Prostate gland (tissue), 2 donors: ENCODE results near the gene CD180. TPM values are rescaled to one million over a fixed set of nuclear protein-coding genes. Genes with fewer than 3 reads are reported as not detected.

Source experiments
- DNase-seq: peaks from one replicate; pipeline ENCODE4 v3.0.0-alpha.2; 2019; ENCODE audit warnings: low spot score
- H3K27ac ChIP-seq, 2 donors: fragments of 200-600 bp; sonication (generic); 2 replicates each; pipeline ENCODE4 v1.5.1; 2017 to 2019
- H3K27me3 ChIP-seq: fragments of 200-600 bp; sonication (generic); replicated peaks from 2 replicates; pipeline ENCODE4 v1.5.1; 2019; ENCODE audit not compliant: insufficient read depth
- H3K36me3 ChIP-seq, 2 donors: fragments of 200-600 bp; sonication (generic); 1 replicate in 1 of 2; 2 replicates in 1 of 2; pipeline versions ENCODE4 v1.5.1 to v1.8.1; 2017 to 2019
- H3K4me1 ChIP-seq: fragments of 200-600 bp; sonication (generic); replicated peaks from 2 replicates; pipeline ENCODE4 v1.5.1; 2019
- H3K4me3 ChIP-seq, 2 donors: fragments of 200-600 bp; sonication (generic); 2 replicates each; pipeline ENCODE4 v1.5.1; 2017 to 2019
- H3K9me3 ChIP-seq: fragments of 200-600 bp; sonication (generic); 2 replicates; pipeline ENCODE4 v1.5.1; 2017
- POLR2A ChIP-seq: fragments of 450-650 bp; IDR thresholded peaks from one replicate; pipeline ENCODE4 v1.6.1; 2016; ENCODE audit warnings: antibody characterized with exemption, mild to moderate bottlenecking
- POLR2AphosphoS5 ChIP-seq: sonication (generic); formaldehyde crosslinking; IDR thresholded peaks from one replicate; pipeline ENCODE4 v1.6.1; 2017; ENCODE audit warnings: antibody characterized with exemption
- WGBS: methylation state at CpG from one replicate; pipeline ENCODE4 v1.1.5; 2018; 5-methylcytosine and 5-hydroxymethylcytosine counted together
- intact Hi-C: fragments of 100-400 bp; cut with DNase I; formaldehyde crosslinking; loops from one replicate; pipeline ENCODE4 v1.14.2; 2022
- total RNA-seq, 2 donors: library from RNA; depleted of rRNA; stranded (reverse); fragments of >200 nt; gene quantifications; one replicate each; pipeline ENCODE4 v1.1.0, GENCODE V29; 2016
- TF ChIP-seq, protein P1 (sequence below), 4 experiments: fragments of 200-600 bp in 2 of 4; fragments of 450-650 bp in 2 of 4; sonication (generic) in 2 of 4; IDR thresholded peaks; 1 replicate in 3 of 4; 2 replicates in 1 of 4; pipeline ENCODE4 v1.5.1; 2016 to 2019; ENCODE audit warnings: antibody characterized with exemption in 4 of 4, mild to moderate bottlenecking in 2 of 4, moderate library complexity in 2 of 4

CD180 gene
- total RNA-seq, 2 donors from 2014 or later = 0.18 to 0.68 TPM

DNA sequence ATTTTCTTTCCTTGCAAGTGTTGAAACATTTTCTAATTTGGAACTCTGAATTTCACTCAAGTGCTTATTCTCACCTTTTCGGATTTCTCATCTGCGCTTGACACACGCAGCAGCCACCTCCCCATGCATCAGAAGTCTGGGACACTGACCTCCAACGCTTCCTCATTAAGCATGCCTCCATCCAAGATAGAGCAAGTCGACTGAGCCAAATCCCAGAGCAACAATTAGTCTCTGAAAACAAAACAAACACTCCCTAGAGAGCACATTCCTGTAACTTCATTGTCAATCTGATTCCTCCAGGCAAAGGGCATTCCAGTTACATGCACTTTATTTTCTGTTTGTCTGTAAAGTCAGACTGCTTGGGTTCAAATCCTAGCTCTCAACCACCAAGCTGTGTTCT lies 5.7 kb downstream of the CD180 start:
- Histone ChIP-seq H3K4me1 (no peaks in the 10 kb centered on the region), H3K36me3 (no peaks in the 10 kb centered on the region), H3K27me3 (no peaks in the 10 kb centered on the region), H3K4me3 (no peak overlapping the region), H3K9me3 (no peaks in the 10 kb centered on the region), H3K27ac (no peak overlapping the region)
- 65% methylated on average over 5 of the region's 5 CpGs for WGBS
- DNase-seq = no peak
- intact Hi-C loops = no loop called here
- TF ChIP-seq POLR2A (no peak), POLR2AphosphoS5 (no peak)
- TF ChIP-seq, protein P1, sequence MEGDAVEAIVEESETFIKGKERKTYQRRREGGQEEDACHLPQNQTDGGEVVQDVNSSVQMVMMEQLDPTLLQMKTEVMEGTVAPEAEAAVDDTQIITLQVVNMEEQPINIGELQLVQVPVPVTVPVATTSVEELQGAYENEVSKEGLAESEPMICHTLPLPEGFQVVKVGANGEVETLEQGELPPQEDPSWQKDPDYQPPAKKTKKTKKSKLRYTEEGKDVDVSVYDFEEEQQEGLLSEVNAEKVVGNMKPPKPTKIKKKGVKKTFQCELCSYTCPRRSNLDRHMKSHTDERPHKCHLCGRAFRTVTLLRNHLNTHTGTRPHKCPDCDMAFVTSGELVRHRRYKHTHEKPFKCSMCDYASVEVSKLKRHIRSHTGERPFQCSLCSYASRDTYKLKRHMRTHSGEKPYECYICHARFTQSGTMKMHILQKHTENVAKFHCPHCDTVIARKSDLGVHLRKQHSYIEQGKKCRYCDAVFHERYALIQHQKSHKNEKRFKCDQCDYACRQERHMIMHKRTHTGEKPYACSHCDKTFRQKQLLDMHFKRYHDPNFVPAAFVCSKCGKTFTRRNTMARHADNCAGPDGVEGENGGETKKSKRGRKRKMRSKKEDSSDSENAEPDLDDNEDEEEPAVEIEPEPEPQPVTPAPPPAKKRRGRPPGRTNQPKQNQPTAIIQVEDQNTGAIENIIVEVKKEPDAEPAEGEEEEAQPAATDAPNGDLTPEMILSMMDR (IDR thresholded peaks at IDR 0.05) = no peak

DNA sequence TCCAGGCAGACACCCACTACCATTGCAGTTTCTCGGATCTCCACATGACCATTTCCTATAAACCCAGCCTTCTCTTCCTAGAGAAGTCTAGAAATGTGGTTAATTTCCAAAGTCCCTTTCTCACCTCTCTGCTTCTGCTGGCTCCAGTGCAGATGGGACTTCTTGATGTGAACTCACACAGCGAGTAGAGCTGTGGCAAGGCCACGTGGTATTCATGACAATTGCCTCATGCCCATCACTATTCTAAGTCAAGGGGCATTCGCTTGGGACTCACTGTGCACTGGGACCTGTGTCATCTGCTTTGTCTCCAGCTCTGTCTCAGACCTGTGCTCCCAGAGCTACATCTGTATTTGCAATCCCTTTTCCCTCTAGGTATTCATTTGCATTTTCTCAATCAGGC lies 6.2 kb downstream of the CD180 start:
- 92% methylated on average over 4 of the region's 4 CpGs for WGBS
- H3K9me3 ChIP-seq = no peaks in the 10 kb centered on the region

DNA sequence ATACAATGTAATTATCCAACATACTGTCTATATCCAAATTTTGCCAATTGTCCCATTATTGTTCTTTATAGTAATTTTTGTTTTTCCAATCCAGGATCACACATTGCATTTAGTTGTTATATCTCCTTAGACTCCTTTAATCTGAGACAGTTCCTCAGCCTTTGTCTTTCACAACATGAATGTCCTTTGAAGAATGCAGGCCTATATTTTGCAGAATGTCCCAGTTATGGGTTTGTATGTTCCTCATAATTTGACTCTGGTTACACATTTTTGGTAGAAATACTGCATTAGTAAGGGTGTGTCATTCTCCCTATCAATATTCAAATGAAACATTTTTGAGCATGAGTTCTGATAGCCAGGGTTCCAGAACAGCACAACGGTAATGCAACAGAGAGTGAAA lies 6.7 kb downstream of the CD180 start:
- H3K36me3 ChIP-seq = no peaks in the 10 kb centered on the region
- no peak overlapping the region for H3K27ac ChIP-seq
- DNase-seq = no peak
- H3K4me3 ChIP-seq = no peak overlapping the region
- 100% methylated on average over 1 of the region's 1 CpG for WGBS
- intact Hi-C loops = no loop called here
- no peaks in the 10 kb centered on the region for H3K4me1 ChIP-seq
- TF ChIP-seq, protein P1 (IDR thresholded peaks at IDR 0.05) = no peak
- no peak for TF ChIP-seq POLR2AphosphoS5
- no peak for TF ChIP-seq POLR2A
- H3K27me3 ChIP-seq = no peaks in the 10 kb centered on the region
- H3K9me3 ChIP-seq = no peaks in the 10 kb centered on the region

More for the DNA sequence above, 6.2 kb downstream of the CD180 start:
- no peaks in the 10 kb centered on the region for H3K36me3 ChIP-seq
- no peak overlapping the region for H3K4me3 ChIP-seq
- no peak for DNase-seq
- no peak for TF ChIP-seq POLR2A
- TF ChIP-seq, protein P1 (IDR thresholded peaks at IDR 0.05) = no peak
- no peak for TF ChIP-seq POLR2AphosphoS5
- no peaks in the 10 kb centered on the region for H3K4me1 ChIP-seq
- intact Hi-C loops = no loop called here
- H3K27ac ChIP-seq = no peak overlapping the region
- H3K27me3 ChIP-seq = no peaks in the 10 kb centered on the region

DNA sequence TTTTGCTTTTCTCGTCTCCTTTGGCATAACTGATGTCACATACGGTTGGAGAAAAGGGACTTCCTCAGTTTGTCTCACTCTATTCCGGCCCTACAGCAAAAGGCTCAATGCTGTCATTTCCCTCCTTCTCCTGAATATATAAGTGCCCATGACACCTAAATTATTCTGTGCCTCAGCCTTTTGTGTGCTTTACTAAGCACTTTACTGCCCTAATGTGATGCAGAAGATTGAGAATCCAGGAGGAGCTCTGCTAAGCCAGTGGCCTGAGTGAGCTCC lies 7.6 kb downstream of the CD180 start:
- Histone ChIP-seq H3K4me3 (no peak overlapping the region), H3K9me3 (no peaks in the 10 kb centered on the region), H3K36me3 (no peaks in the 10 kb centered on the region), H3K27me3 (no peaks in the 10 kb centered on the region), H3K27ac (no peak overlapping the region), H3K4me1 (no peaks in the 10 kb centered on the region)
- TF ChIP-seq POLR2A (no peak), POLR2AphosphoS5 (no peak)
- TF ChIP-seq, protein P1 (IDR thresholded peaks at IDR 0.05) = no peak
- DNase-seq = no peak
- intact Hi-C loops = no loop called here
- WGBS = 89% methylated on average over 3 of the region's 3 CpGs

DNA sequence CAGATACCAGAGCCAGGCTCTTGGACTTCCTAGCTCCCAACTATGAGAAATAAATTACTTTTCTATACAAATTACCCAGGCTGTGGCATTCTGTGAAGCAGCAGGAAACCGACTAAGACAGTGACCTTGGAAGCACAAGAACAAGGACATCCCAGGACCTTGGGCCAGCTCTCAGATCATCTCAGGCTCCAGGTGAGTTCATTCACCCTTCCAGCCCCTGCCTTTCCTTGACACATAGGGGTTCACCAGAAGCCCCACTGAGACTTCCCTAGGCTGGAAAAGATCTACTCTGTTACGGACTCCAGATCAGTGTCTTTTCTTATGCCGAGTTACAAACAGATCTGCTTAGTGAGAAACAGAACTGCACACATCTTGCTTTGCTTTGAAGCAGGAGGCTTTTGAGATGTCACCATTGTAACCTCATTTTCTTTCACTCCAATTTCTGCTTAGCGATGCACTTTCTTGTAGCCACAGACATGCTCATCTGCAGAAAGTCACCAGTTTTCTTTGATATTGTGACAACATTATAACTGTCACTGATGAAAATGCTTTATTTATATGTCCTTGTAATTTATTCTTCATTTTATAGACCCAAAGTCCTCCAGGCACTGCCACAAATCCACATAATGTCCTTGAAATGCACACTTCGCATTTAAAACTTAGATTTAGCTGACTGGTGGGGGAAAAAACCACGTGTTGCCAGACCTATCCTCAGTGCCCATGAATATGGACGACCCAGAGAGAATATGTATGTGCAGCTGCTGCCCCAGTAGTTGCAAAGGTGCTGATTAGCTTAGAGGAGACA lies 8.1 kb downstream of the CD180 start:
- Histone ChIP-seq H3K27me3 (no peaks in the 10 kb centered on the region), H3K9me3 (no peaks in the 10 kb centered on the region), H3K4me3 (no peak overlapping the region), H3K4me1 (no peaks in the 10 kb centered on the region), H3K27ac (no peak overlapping the region), H3K36me3 (no peaks in the 10 kb centered on the region)
- no peak for DNase-seq
- 77% methylated on average over 7 of the region's 7 CpGs for WGBS
- TF ChIP-seq, protein P1 (IDR thresholded peaks at IDR 0.05) = no peak
- no peak for TF ChIP-seq POLR2A
- TF ChIP-seq POLR2AphosphoS5 = no peak
- intact Hi-C loops = no loop called here
